ENCODE measurements around the gene LRRC52. TPM values are rescaled to one million over a fixed set of nuclear protein-coding genes. Genes with fewer than 3 reads are reported as not detected.

The LRRC52 gene
- total and polyA plus RNA-seq, 2 donors (not counting 1 experiment from before 2014, with no cell fraction given) = not detected

DNA sequence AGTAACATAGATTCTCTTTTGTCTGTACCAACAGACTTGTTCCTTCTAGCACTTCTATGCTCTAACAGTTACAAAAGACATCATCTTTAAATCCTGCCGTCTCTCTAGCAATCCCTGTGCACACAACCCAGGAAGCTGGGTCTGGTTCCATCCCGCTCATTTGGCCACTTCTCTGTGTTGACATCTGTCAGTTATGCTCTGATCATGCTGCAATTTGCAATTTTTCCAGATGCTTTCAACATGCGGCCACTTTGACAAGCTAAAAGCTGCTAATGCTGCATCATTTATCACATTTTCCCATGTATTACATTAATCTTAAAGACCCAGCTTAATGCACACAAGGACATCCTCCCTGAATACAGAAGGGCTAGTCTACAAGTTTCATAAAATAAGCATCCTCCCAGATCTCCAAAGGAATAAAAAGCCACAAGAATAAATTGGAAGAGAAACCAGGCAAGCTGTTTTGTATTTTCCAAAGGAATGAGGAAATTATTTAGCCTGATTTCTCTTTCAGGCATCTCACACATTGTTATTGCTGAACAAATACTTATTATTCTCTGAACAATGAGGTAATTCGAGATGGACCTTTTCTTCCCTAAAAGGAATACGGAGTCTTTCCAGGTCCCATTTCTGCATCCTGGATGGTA, 19.0 kb upstream of the LRRC52 start:
- intact Hi-C loops (cut with micrococcal nuclease) = no loop called here
- no peaks in the 10 kb centered on the region for H3K4me1 Mint-ChIP-seq
- H3K4me3 Mint-ChIP-seq = no peak overlapping the region
- peaks cover 9% of the 10 kb centered on the region for H3K9me3 Mint-ChIP-seq (ENCODE audit: insufficient read depth)
- Histone ChIP-seq H3K36me3 (replicated peaks in 1 of 2; ENCODE audit: control extremely low read depth in 1 of 2, control insufficient read depth in 1 of 2, extremely low read depth in 1 of 2, insufficient read depth in 2 of 2, low read length in 1 of 2) (no peaks in the 10 kb centered on the region), H3K4me2 (replicated peaks; ENCODE audit: low read depth, low read length, poor library complexity, severe bottlenecking) (no peak overlapping the region), H3K4me3 (ENCODE audit: control extremely low read depth in 1 of 5, extremely low read depth in 1 of 5, insufficient read depth in 1 of 5, low read depth in 2 of 5, low read length in 4 of 5) (no peak overlapping the region), H3K9me3 (ENCODE audit: control extremely low read depth in 1 of 3, control insufficient read depth in 2 of 3, insufficient read depth in 1 of 3, low read length in 2 of 3) (peaks cover 0 to 10% (median 6%) of the 10 kb centered on the region in 3 donors), H3K79me2 (ENCODE audit: control insufficient read depth, insufficient read depth, low read length) (no peaks in the 10 kb centered on the region), H4K20me1 (ENCODE audit: control insufficient read depth, insufficient read depth, low read length, poor library complexity, severe bottlenecking) (no peaks in the 10 kb centered on the region), H3K4me1 (ENCODE audit: control insufficient read depth in 2 of 2, insufficient read depth in 2 of 2, low read length in 2 of 2) (no peaks in the 10 kb centered on the region), H3K27ac (ENCODE audit: low read length in 2 of 2) (no peak overlapping the region), H3K9ac (ENCODE audit: low read length) (no peak overlapping the region), H3K27me3 (replicated peaks in 1 of 4; ENCODE audit: control extremely low read depth in 1 of 4, control insufficient read depth in 3 of 4, insufficient read depth in 4 of 4, low read length in 3 of 4) (peaks cover 0 to 14% (median 8%) of the 10 kb centered on the region in 4 experiments), H2AFZ (ENCODE audit: insufficient read depth, low read depth, low read length, poor library complexity, severe bottlenecking) (no peak overlapping the region)
- ATAC-seq (ENCODE audit: low read depth) (no peak), DNase-seq (no peak)
- ChIA-PET POLR2A (no interaction called here), CTCF (no interaction called here)
- WGBS (ENCODE audit: insufficient coverage) = 90% methylated on average over 3 of the region's 5 CpGs
- H3K27me3 Mint-ChIP-seq = peaks cover 51% of the 10 kb centered on the region
- no peak for TF ChIP-seq EZH2 (IDR thresholded peaks at IDR 0.05; ENCODE audit: borderline replicate concordance, insufficient read depth, low read depth, low read length, poor library complexity, severe bottlenecking)
- TF ChIP-seq, protein P1, sequence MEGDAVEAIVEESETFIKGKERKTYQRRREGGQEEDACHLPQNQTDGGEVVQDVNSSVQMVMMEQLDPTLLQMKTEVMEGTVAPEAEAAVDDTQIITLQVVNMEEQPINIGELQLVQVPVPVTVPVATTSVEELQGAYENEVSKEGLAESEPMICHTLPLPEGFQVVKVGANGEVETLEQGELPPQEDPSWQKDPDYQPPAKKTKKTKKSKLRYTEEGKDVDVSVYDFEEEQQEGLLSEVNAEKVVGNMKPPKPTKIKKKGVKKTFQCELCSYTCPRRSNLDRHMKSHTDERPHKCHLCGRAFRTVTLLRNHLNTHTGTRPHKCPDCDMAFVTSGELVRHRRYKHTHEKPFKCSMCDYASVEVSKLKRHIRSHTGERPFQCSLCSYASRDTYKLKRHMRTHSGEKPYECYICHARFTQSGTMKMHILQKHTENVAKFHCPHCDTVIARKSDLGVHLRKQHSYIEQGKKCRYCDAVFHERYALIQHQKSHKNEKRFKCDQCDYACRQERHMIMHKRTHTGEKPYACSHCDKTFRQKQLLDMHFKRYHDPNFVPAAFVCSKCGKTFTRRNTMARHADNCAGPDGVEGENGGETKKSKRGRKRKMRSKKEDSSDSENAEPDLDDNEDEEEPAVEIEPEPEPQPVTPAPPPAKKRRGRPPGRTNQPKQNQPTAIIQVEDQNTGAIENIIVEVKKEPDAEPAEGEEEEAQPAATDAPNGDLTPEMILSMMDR (IDR thresholded peaks at IDR 0.05) = no peak
- no peak overlapping the region for H3K27ac Mint-ChIP-seq

DNA sequence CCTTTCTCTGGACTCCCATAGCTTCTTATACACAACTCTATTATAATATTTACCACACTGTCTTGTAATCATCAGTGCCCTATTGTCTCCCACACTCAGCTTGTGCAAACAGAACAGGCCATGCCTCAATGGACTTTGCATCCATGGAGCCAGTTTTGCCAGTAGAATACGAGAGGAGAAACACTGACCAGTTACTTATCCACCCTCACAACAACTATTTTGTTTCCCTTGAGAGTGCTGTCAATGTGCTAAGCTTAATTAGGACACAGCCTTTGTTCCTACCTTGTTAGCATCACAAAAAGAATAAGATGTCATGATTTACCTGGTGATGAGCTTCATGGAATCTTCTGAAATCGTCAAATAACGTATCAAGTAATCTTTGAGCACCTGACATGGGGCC, 18.1 kb upstream of the LRRC52 start:
- POLR2A ChIA-PET = no interaction called here
- no peak overlapping the region for H2AFZ ChIP-seq (ENCODE audit: insufficient read depth, low read depth, low read length, poor library complexity, severe bottlenecking)
- DNase-seq (no peak), ATAC-seq (ENCODE audit: low read depth) (no peak)
- CTCF ChIA-PET = no interaction called here
- Mint-ChIP-seq H3K27ac (no peak overlapping the region), H3K9me3 (ENCODE audit: insufficient read depth) (peaks cover 9% of the 10 kb centered on the region), H3K4me3 (no peak overlapping the region), H3K4me1 (no peaks in the 10 kb centered on the region), H3K27me3 (peaks cover 49% of the 10 kb centered on the region)
- H3K27me3 ChIP-seq (replicated peaks in 1 of 4; ENCODE audit: control extremely low read depth in 1 of 4, control insufficient read depth in 3 of 4, insufficient read depth in 4 of 4, low read length in 3 of 4) = peaks cover 0 to 14% (median 8%) of the 10 kb centered on the region in 4 experiments
- intact Hi-C loops (cut with micrococcal nuclease) = no loop called here
- TF ChIP-seq EZH2 (IDR thresholded peaks at IDR 0.05; ENCODE audit: borderline replicate concordance, insufficient read depth, low read depth, low read length, poor library complexity, severe bottlenecking) = no peak
- TF ChIP-seq, protein P1 (IDR thresholded peaks at IDR 0.05) = no peak
- 80% methylated on average over 1 of the region's 3 CpGs for WGBS (ENCODE audit: insufficient coverage)
- no peaks in the 10 kb centered on the region for H3K79me2 ChIP-seq (ENCODE audit: control insufficient read depth, insufficient read depth, low read length)
- no peaks in the 10 kb centered on the region for H3K36me3 ChIP-seq (replicated peaks in 1 of 2; ENCODE audit: control extremely low read depth in 1 of 2, control insufficient read depth in 1 of 2, extremely low read depth in 1 of 2, insufficient read depth in 2 of 2, low read length in 1 of 2)
- H3K4me1 ChIP-seq (ENCODE audit: control insufficient read depth in 2 of 2, insufficient read depth in 2 of 2, low read length in 2 of 2) = no peaks in the 10 kb centered on the region
- no peak overlapping the region for H3K27ac ChIP-seq (ENCODE audit: low read length in 2 of 2)
- no peaks in the 10 kb centered on the region for H4K20me1 ChIP-seq (ENCODE audit: control insufficient read depth, insufficient read depth, low read length, poor library complexity, severe bottlenecking)
- H3K4me3 ChIP-seq (ENCODE audit: control extremely low read depth in 1 of 5, extremely low read depth in 1 of 5, insufficient read depth in 1 of 5, low read depth in 2 of 5, low read length in 4 of 5) = no peak overlapping the region
- H3K9me3 ChIP-seq (ENCODE audit: control extremely low read depth in 1 of 3, control insufficient read depth in 2 of 3, insufficient read depth in 1 of 3, low read length in 2 of 3) = peaks cover 0 to 10% (median 6%) of the 10 kb centered on the region in 3 donors
- H3K9ac ChIP-seq (ENCODE audit: low read length) = no peak overlapping the region
- no peak overlapping the region for H3K4me2 ChIP-seq (replicated peaks; ENCODE audit: low read depth, low read length, poor library complexity, severe bottlenecking)

Data from B cell (primary cell).